GM21737 (cell line): ENCODE measurements around the gene TEX13D.

Source experiments
- ATAC-seq: cut with Tn5 transposase; IDR thresholded peaks from one replicate; pipeline ENCODE4 v1.9.1; 2021; ENCODE audit warnings: mild to moderate bottlenecking, moderate library complexity; ENCODE audit not compliant: unreplicated experiment

TEX13D gene

GRCh38 chrX:124347242-124347641, 14.8 kb downstream of the TEX13D start:
- ATAC-seq: no peak

- no peak for ATAC-seq
These were observed 15.7 kb downstream of the TEX13D start for GRCh38 chrX:124348182-124348581.

- ATAC-seq: no peak
These were observed 16.5 kb downstream of the TEX13D start for GRCh38 chrX:124348885-124349453.

- no peak for ATAC-seq
These were observed 22.2 kb downstream of the TEX13D start for GRCh38 chrX:124354648-124355047.

GRCh38 chrX:124358800-124359383, 26.4 kb downstream of the TEX13D start:
- ATAC-seq: no peak

- no peak for ATAC-seq
These were observed 29.6 kb downstream of the TEX13D start for GRCh38 chrX:124362072-124362471.

GRCh38 chrX:124362761-124363160, 30.3 kb downstream of the TEX13D start:
- no peak for ATAC-seq

GRCh38 chrX:124369722-124370121, 37.3 kb downstream of the TEX13D start:
- ATAC-seq: no peak

GRCh38 chrX:124373348-124373747, 40.9 kb downstream of the TEX13D start:
- ATAC-seq: no peak

- no peak for ATAC-seq
These were observed 46.2 kb downstream of the TEX13D start for GRCh38 chrX:124378643-124379042.

- ATAC-seq: no peak
These were observed 50.9 kb downstream of the TEX13D start for GRCh38 chrX:124383354-124383753.

- ATAC-seq: no peak
These were observed 53.9 kb downstream of the TEX13D start for GRCh38 chrX:124386401-124386800.
